Stimulated activated CD4-positive, alpha-beta T cell treated with anti-CD3 and anti-CD28 coated beads, TNF-alpha, amount 100 ng/mL, for 48 hours (primary cell): Measurements from ENCODE around the gene CNTFR.
A peak's percentile ranks its signal among the peaks of the same experiment; 100 is the strongest.
"Not testable (repeated sequence)": the region's sequence is repeated elsewhere in the genome, so short reads cannot be mapped to it uniquely, and the experiment has no call there.

ENCODE experiments used
- DNase-seq, 3 donors: peaks; one replicate each; pipeline ENCODE4 v3.0.0-alpha.2; 2020; ENCODE audit warnings: low read depth in 3 of 3

Gene CNTFR

GRCh38 chr9:34555002-34555348 lies 34.5 kb downstream of the CNTFR start:
- DNase-seq = no peak

DNA sequence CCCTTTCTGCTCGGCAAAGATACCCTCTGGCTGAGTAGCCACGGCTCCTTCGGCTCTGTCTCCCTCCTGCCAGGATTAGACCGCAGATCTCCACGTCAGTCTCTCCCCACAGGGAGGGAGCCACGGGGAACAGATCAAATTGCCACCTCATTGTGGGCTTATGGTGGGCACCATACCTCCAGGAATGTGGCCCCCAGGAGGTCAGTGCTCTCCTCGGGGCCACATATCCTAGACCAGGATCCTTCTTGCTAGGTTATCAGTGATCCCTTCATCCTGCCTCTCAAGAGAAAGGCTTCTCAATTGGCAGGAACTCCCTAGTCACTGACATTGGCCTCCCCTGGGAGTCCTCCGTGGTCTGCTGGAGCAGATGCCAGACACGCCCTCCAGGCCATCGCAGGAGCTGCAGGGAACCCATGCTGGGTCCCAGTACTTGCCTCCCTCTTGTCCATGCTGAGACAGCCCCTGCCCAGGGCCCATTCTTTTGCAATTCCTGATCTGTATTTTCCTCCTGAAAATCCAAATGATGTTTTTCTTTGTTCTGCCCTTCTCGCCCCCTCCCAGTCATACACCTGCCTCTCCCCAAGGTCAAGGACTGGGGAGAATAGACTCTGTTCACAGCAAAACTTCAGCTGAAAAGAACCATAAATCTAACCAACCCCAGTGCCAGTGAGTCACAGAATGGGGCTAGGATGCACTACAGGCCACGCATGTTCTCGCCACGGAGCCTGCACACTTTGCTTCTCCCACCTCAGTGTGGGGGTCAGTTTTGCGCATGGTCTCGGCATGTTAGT lies 35.1 kb downstream of the CNTFR start:
- no peak for DNase-seq

DNA sequence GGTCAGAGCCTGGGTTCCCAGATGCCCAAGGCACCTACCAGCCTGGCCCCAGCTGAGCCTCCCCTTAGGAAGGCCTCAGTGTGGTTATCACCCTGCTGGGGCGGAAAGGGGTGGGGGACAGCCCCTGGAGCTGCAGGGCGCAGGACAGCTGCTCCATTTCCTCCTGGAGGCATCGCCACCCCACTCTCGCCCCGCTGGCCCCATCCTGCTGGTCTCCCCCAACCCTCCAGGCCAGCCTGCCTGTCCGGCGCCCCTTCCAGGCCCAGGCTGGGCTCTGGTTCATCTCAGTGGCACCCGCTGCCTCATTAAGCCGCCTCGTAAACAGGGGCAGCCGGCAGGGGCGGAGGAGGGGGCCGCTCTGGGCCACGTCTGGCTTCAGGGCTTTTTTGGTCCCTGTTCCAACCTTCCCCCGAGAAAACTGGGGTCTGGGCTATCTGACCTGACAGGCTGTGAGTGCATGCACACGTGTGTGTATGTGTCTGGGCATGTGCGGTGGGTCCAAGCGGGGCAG lies 36.0 kb downstream of the CNTFR start:
- no peak for DNase-seq

- DNase-seq = no peak
These were observed 36.5 kb downstream of the CNTFR start for GRCh38 chr9:34552986-34553385.

- no peak for DNase-seq
These were observed 36.9 kb downstream of the CNTFR start for GRCh38 chr9:34552606-34552981.

DNA sequence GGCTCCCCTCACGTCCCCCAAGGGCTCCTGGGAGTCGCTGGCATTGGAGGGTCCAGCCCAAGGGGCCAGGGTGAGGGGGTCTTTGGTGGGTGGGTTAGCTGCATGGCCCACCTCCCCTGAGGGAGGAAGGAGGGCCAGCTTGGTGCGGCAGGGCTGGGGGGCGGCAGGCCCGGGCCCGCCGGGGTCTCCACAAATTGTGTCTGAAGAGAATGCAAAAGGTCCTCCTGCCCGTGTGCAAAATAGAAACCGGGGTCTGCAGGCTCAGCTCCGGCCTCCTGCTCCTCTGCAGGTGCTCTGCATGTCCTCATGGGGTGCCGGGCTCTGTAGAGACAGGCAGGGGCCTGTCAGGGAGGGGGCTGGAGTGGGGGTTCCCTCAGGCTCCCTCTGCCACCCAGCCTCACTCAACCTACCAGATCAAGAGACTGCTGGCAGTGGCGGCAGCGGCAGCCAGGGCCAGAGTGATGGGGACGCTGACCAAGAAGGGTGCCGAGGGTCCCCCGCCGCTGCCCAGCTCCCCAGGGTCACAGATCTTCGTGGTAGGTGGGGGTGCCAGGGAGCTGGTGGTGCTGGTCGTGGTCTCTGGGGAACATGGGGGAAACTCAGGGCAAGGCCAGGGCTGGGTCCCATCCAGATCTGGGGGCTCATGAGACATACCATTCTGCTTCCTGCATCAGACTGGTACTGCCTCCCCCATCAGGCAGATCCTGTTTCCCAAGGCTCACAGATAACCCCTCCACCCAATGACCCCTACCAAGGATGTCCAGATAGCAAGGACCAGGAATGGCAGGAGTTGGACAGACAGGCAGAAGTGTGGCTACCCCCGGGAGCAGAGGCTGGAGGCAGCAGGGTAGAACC lies 37.5 kb downstream of the CNTFR start:
- no peak for DNase-seq

GRCh38 chr9:34550681-34551270 lies 38.7 kb downstream of the CNTFR start:
- no peak for DNase-seq

GRCh38 chr9:34550016-34550680 lies 39.4 kb downstream of the CNTFR start:
- no peak for DNase-seq

DNA sequence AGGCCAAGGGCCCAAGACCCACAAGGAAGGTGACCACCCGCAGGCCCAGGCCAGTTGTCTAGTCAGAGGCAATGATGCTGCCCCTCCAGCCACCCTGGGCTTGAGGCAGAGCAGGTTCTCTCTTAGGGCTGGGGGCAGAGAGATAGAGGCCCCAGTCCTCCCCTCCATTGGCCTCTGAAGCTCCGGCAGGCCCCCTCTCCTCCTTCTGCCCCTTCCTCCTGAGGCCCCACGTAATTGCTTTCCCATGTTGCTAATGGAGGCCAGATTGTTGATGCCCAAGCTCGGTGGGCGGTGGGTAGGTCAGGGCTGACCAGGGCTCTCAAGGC lies 40.2 kb downstream of the CNTFR start:
- no peak for DNase-seq

DNA sequence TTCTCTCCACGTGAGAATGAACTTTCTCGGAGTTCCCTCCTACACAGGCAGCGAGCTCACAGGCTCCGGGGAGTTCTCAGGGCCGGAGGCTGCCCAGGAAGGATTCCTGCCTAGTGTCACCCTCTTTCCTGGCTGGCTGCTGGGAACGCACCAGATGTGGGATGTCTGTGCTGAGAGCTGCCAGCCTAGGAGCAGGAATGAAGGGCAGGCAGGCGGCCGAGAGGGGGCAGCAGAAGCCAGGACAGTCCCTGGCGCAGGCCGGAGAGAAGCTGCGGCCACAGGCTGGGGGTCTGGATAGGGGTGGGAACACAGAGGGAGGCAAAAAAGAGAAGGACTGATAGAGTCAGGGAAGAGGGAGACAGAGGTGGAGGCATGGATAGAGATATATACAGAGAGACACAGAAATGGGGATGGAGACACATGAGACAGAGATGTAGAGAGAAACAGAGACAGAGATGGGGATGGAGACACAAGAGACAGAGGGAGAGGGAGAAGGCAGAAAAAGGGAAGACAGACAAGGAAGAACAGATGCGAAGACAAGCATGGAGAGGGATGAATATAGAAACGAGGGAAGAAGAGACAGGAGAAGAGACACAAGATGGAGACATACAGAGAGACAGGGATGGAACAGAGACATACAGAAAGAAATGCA lies 41.4 kb downstream of the CNTFR start:
- DNase-seq = peak in 1 of 3 donors; percentile 28

- peak; percentile 44 to 56 (median 55) for DNase-seq
These were observed 42.4 kb downstream of the CNTFR start for GRCh38 chr9:34546834-34547827.

GRCh38 chr9:34546102-34546833 lies 43.3 kb downstream of the CNTFR start:
- no peak for DNase-seq

GRCh38 chr9:34545497-34545896 lies 44.0 kb downstream of the CNTFR start:
- no peak for DNase-seq

GRCh38 chr9:34544035-34544434 lies 45.5 kb downstream of the CNTFR start:
- no peak for DNase-seq

DNA sequence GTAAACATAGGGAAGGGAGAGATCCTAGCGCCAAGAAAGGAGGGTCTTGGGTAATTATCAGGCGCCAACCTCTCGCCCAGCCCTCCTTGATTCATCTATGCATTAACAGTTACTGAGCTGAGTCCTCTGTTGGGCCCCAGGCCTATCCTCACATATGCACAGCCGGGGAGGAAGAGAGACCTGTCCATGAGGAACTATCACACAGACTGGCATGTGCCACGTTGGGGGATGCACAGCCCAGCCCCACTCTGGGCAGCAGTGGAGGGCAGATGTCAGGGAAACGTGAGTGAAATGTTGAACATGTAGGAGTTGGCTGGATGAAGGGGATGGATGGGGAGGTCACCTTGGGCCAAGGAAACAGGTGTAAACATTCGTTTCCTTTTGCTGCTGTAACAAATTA lies 48.0 kb downstream of the CNTFR start:
- DNase-seq = no peak

DNA sequence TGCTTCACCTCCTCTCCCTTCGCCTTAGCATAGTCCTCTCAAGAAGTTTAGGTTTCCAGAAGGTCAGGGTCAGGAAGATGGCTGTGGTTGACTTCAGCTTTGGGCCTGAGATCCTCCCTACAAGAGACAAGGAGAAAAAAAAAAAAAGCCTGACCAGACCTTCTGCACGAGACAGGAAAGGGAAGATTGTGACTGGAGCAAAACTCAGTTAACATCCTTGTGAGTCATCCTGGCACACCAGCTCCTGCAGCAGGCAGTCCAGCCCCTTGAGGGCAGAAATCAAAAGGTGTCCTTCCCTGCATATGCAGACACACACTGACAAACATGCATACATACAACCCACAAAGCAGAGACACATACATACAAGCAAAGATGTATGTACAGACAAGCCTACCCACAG lies 48.7 kb downstream of the CNTFR start:
- DNase-seq = no peak

- no peak for DNase-seq
These were observed 52.8 kb downstream of the CNTFR start for GRCh38 chr9:34536685-34537084.

- DNase-seq = not testable (repeated sequence)
These were observed 57.5 kb downstream of the CNTFR start for GRCh38 chr9:34532041-34532440.

- no peak for DNase-seq
These were observed 63.5 kb downstream of the CNTFR start for GRCh38 chr9:34526026-34526425.

- no peak for DNase-seq
These were observed 65.2 kb downstream of the CNTFR start for GRCh38 chr9:34524349-34524748.
